Stimulated activated CD4-positive, alpha-beta T cell treated with anti-CD3 and anti-CD28 coated beads, Interleukin-1b, Interleukin-23, amount 100 ng/mL, for 4 hours (primary cell): ENCODE results near the gene ARMH1.
"Not testable (repeated sequence)": the region's sequence is repeated elsewhere in the genome, so short reads cannot be mapped to it uniquely, and the experiment has no call there.

ENCODE experiments used
- DNase-seq, 2 donors: peaks; one replicate each; pipeline ENCODE4 v3.0.0-alpha.2; 2020; ENCODE audit warnings: low read depth in 2 of 2

Gene ARMH1

GRCh38 chr1:44644806-44645205, 29.7 kb upstream of the ARMH1 start:
- DNase-seq, result no peak

GRCh38 chr1:44645476-44646244, 28.9 kb upstream of the ARMH1 start:
- DNase-seq, result no peak

- no peak for DNase-seq
These were observed 28.0 kb upstream of the ARMH1 start for GRCh38 chr1:44646261-44647110.

DNA sequence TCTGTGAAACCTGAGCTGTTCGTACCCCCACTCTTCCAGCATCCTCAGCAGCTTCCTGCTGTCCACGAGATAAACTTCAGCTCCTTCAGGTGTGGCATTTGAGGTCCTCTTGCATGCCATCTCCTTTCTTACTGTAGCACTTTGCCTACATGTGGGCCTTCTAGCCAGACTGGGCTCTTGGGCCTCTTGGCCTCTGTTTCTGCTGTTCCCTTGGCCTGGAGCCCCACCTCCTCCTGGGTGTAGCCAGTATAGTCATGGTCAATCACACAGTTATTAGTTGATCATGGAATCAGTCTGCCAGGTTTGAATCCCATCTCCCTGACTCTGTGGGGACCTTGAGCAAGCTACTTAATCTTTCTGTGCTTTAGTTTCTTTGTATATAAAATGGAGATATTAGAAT, 26.6 kb upstream of the ARMH1 start:
- DNase-seq, result no peak

GRCh38 chr1:44648529-44649250, 25.8 kb upstream of the ARMH1 start:
- no peak for DNase-seq

DNA sequence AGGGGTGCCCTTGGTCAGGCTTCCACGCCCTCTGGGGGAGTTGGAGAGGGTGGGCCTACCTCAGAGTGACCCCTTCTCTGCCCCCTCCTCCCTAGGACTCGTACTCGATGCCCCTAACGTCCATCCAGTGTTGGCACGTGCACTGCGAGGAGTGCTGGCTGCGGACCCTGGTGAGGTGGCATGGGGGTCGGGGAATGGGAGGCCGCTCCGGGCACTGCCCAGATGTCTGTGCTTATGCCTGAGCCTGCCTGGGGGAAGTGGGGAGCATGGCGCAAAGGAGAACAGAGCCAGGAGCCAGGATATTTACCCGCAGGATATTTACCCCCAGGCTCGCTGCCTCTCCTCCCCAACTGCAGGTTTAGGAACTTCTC, 24.7 kb upstream of the ARMH1 start:
- DNase-seq, result no peak

- DNase-seq, result no peak
These were observed 24.2 kb upstream of the ARMH1 start for GRCh38 chr1:44650159-44650831.

- DNase-seq, result no peak
These were observed 23.4 kb upstream of the ARMH1 start for GRCh38 chr1:44651069-44651468.

DNA sequence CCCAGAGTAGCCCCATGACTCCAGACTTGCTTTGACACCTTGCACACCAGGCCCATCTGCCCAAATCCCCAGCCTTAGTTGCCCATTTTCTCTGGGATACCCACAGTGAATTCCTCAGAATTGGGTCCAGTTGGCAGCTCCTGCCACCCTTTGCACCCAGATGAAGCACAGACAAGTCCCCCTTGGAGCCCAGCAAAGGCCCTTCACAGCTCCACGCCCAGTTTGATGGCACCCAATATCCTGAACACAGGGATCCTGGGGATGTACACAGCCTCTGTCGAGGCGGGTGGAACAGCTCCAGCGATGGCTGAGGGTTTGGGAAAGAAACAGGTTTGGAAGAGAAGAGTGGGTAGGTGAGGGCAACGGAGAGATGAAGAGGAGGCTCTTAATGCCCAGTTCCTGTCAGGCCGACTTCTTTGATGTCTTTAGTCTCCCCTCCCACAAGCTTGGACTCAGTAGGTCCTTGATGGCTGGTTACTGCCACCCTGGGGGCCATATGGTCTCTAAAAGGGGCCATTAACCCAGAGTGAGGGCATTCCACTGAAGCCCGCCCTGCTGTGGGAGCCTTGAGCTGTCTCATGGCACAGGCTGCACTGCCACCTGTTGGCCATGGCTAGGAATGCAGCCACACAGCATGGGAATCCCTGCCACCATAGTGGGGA, 21.9 kb upstream of the ARMH1 start:
- peak; percentile 63 to 70 for DNase-seq

DNA sequence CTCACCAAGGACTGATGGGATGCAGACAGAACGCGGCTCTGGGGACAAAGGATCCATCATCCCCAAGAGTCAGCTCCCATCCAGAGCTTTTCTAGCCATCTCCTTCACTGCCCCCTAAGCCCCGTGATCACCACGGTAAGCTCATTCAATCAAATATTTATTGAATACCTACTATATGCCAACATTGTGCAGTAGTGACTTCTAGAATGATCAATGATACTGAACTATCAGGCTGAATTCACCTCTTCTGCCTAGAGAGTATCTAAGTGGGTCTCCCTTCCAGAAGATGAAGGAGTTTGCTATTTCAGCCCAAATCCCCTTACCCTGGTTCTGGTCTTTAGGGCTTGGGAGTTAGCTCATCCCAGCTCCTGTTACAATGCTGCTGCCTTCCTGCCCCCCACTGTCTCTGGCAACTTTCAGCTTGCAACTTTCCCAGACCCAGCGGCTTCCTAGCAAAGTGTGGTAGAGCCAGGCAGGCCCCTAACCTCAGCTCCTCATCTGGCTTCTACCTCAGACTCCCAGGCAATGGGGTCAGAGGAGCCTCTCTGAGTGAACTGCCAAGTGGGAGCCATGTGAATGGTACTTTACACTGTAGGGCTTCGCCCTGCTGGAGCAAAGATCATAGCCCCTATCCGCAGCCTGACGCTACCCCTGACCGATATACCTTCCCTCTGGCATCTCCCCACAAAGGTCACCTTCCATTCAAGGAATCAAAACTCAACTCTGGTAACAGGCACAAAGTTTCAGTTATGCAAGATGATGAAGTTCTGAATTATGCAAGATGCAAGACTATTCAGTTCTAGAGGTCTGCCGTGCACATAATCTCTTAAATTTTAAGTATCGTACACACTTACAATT, 21.2 kb upstream of the ARMH1 start:
- DNase-seq, result no peak

DNA sequence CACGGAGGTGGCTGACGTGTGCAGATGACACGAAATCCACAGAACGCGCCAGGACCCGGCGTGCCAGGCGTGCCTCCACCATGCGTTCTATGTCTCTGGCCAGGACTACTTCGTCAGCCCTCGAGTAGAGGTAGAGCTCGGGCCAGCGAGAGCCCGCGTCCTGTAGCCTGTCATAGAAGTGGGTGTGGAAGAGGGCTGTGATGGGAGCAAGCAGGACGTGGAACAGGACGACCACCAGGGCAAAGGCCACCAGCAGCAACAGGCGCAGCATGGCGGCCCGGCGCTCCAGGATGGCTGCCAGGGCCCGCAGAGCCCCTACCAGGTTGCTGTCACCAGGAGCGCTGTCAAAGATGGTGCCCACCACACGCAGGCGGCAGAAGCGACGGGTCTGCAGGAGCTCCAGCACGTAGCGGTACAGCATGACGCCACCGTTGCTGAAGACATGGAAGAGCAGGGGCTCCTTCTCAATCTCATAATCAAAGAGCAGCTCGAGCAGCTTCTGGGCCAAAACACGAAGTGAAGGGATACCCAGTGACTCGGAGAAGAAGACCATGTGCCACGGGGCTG, 19.8 kb upstream of the ARMH1 start:
- DNase-seq, result no peak

DNA sequence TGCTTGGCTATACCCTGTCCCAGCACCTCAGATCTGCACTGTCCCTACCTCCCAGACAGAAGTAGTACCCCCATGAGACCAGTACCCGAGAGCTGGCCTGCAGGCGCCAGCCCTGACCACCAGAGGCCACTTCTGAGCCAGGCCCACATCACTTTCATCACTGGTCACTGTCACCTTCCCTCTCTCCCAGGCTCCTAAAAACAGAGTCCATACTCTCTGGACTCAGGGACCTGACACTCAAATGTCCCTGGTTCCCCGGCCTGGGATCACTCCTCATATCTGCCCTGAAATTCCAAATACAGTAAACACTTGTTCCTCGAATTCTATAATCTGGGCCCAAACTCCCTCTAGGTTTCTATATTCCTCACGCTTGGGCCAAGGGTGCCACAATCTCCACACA, 18.9 kb upstream of the ARMH1 start:
- DNase-seq, result no peak

DNA sequence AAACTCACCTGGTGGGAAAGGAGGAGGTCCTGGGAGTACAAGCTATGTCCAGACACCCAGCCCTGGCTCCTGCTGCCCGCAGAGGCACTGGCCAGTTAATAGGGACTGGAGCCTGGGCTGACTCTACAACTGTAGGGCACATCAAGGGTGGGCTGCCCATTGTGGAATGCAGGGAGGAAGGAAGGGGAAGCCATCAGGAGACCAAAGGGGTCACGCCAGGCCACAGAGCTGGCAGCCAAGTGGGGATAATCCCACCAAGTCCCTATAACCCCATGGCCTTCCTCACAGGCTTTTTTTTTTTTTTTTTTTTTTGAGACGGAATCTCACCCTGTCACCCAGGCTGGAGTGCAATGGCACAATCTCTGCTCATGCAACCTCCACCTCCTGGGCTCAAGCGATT, 14.9 kb upstream of the ARMH1 start:
- DNase-seq, result no peak

- DNase-seq, result no peak
These were observed 14.3 kb upstream of the ARMH1 start for GRCh38 chr1:44660176-44660575.

DNA sequence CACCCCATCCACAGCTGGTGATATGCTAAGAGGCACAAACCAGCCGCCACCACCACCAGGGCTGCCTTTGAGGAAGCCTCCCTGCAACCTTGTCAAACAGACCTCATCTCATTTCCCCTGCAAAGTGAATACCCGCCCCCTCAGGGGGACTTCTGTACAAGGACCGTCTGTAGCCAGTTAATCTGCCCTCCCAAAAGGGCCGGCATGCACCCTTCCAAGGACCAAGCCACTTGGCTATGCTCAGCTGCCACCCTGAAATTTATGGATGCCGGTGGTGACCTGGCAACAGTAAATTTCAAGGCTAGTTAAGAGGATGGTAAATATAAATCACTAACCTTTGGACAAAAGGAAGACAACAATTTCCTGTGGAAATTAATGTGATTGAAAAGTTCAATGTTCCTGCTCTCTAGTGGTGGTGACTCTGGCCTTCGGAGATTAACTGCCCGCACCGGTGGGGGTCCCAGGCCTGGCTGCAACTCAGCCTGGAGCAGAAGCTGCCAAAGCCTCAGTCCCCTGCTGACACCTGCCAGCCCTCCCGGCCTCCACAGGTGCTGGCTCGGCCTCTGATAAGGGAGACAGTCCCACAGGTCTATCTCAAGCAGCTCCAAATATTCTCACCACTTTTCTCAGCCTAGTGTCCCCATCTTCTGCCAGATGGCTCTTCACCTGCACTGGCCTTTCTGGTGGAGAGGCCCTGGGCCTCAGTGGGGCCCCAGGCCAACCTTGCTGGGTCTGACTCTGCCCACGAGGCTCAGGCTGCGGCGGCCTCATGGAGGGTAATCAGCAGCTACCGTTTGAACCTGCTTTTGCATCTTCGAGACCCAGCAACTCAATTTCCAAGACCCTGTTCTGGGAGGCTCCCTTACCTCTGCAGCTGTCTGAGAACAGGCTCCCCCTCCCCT, 12.5 kb upstream of the ARMH1 start:
- DNase-seq, result no peak

- no peak for DNase-seq
These were observed 11.9 kb upstream of the ARMH1 start for GRCh38 chr1:44662683-44663030.

DNA sequence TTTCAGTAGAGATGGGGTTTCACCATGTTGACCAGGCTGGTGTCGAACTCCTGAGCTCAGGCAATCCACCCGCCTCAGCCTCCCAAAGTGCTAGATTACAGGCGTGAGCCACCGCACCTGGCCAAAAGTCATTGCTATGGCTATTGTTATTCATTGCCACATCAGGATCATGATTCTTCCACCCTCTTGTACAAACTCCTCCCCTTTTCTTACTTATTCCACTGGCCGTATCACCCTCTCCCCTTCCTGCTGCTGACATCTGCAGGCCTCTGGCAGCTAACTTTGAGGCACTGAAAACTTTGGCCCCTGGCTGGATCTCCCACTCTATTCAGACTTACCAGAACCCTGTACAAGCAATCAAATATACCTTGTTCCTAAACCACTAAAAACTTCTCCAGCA, 11.1 kb upstream of the ARMH1 start:
- DNase-seq, result no peak

- DNase-seq, result peak; percentile 26 to 28
These were observed 9.7 kb upstream of the ARMH1 start for GRCh38 chr1:44664730-44665370.

DNA sequence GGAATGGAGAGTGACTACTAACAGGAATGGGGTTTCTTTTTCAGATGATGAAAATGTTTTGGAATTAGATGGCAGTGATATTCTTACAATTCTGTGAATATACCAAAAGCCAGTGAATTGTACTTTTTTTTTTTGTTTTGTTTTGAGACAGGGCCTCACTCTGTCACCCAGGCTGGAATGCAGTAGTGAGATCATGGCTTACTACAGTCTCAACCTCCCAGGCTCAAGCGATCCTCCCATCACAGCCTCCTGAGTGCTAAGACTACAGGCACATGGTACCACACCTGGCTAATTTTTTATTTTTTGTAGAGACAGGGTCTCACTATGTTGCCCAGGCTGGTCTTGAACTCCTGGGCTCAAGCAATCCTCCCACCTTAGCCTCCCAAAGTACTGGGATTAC, 7.8 kb upstream of the ARMH1 start:
- not testable (repeated sequence) for DNase-seq
